ELF-1 (cell line): Measurements from ENCODE around the gene NTM.

Source experiments
- DNase-seq: peaks from one replicate; pipeline ENCODE4 v3.0.0-alpha.2; 2016; ENCODE audit warnings: low read depth, low spot score

The NTM gene

GRCh38 chr11:131642756-131643531 lies 272.5 kb downstream of the NTM start:
- no peak for DNase-seq

- DNase-seq, result no peak
Measured at GRCh38 chr11:131644204-131644795, 273.9 kb downstream of the NTM start.

GRCh38 chr11:131645237-131645636 lies 274.8 kb downstream of the NTM start:
- no peak for DNase-seq

DNA sequence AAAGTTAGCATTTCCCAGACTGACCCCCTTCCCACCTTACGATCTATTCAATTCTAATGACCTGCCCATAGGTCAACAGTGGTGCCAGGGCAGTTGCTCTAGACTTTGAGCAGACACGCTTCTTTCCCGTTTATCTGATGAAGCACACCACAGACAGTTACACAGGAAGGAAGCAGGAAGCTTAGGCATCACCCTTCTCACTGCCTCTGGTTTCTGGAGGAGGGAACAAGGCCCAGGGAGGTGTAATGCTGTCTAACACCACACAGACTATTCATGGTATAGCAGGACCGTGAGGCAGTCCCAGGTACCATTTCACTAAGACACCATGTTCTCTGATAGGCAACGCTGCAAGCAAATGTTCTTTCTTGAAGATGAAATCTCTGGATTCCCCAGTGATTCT lies 279.4 kb downstream of the NTM start:
- DNase-seq, result no peak

- no peak for DNase-seq
Measured at GRCh38 chr11:131652231-131652630, 281.8 kb downstream of the NTM start.

GRCh38 chr11:131653260-131653659 lies 282.8 kb downstream of the NTM start:
- peak; percentile 56 for DNase-seq

DNA sequence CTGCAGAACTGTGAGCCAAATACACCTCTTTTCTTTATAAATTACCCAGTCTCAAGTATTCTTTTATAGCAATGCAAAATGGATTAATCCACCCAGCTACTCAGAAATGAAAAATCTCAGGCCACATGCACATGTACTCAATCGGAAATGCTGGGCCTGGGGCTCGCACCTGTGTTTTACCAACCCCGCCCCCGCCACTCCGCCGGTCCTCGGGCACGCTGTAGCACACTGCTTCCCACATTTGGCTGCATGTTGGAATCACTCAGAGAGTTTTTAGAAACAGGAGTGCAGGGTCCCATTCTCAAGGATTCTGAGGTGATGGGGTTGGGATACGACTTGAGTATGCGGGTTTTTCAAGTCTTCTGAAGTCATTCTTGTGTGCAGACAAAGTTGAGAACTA lies 284.4 kb downstream of the NTM start:
- DNase-seq, result no peak

- DNase-seq, result peak; percentile 83
Measured at GRCh38 chr11:131656179-131656838, 285.9 kb downstream of the NTM start.

DNA sequence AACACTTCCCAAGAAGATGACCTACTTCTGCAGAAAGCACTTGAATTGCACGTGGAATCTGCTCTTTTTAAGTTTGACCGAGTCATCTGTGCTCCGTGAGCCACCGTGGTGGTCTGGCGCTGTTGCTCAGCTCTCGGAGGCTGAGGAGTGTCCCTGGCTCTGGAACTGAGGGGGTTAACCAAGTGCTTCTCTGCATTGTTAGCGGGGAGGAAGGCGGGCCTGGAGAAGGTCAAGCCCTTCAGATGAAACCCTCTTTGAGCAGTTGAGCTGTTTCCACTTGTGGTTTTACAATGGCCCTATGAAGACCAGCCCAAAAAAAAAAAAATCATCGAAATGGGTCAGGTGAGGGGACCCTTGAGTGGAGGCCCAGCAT lies 286.4 kb downstream of the NTM start:
- peak; percentile 73 for DNase-seq

DNA sequence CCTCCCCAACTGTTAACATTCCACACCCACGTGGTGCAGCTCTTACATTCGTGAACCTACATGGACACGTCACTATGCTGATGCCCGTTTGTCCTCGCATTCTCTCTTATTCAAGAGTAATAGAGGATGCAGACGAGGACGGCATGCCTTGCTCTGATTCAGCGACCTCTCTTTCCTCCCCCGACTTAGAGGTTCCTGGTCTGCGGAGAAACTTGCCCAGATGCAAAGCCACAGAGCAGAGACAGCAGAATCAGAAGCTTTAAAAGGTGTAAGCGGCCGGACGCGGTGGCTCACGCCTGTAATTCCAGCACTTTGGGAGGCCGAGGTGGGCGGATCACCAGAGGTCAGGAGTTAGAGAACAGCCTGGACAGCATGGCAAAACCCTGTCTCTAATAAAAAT lies 288.0 kb downstream of the NTM start:
- no peak for DNase-seq

- DNase-seq, result no peak
Measured at GRCh38 chr11:131658952-131659351, 288.5 kb downstream of the NTM start.

GRCh38 chr11:131659931-131660330 lies 289.5 kb downstream of the NTM start:
- DNase-seq, result no peak

GRCh38 chr11:131661132-131661531 lies 290.7 kb downstream of the NTM start:
- no peak for DNase-seq

- DNase-seq, result no peak
Measured at GRCh38 chr11:131662317-131662972, 292.0 kb downstream of the NTM start.

DNA sequence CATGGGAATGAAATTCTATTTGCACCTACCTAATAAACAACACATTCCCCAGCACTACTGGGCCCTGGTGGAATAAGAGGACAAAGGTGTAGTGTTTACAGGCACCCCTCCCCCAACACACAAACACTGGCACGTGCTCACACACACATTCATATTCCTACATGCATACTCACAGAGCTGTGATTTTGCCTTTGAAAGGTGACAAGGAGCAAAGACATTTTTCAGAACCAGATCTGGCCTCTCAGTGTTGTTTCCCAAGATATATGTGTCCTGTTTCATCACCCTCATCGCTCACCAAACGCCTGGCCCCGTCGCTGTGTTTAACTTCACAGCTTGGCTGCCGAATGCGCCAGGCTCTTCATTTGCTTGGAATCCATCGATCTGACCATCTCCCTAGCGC lies 292.6 kb downstream of the NTM start:
- DNase-seq, result no peak

GRCh38 chr11:131663405-131664200 lies 293.2 kb downstream of the NTM start:
- DNase-seq, result no peak

DNA sequence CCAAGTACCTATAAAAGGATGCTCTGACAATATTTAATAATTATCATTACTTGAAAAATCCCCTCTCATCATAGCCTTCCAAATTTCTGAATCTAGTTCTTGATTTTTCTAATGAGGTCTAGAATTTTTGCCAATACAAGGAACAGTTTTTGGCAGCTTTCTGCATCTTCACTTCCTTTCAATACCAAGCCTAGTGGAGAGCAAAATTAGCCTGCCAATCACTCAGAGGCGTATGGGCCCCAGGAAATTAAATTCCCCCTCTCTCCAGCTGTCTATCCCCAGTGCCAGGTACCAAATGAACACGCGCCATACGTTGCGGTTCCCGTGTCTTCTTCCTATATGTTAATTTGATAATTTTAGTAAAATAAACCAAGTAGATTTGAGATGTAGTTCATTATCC lies 293.9 kb downstream of the NTM start:
- DNase-seq, result no peak

DNA sequence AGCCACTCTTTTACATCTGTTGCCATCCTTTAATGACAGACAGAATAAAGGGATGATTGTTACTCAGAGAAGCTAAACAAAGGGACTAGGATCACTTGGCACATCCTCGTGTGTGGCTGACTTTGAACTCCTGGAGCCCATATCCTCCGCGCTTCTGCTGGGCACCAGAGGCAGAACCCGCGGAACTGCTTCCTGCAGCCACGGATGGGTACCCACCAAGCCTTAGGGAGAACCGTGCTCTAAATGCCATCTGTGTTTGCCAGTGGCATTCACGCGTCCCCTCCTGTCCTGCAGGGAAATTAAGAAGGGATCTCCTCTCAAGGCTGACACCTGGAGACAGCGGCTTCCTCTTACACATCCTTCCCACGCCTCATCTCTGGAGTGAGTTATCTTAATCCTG lies 294.4 kb downstream of the NTM start:
- DNase-seq, result no peak

DNA sequence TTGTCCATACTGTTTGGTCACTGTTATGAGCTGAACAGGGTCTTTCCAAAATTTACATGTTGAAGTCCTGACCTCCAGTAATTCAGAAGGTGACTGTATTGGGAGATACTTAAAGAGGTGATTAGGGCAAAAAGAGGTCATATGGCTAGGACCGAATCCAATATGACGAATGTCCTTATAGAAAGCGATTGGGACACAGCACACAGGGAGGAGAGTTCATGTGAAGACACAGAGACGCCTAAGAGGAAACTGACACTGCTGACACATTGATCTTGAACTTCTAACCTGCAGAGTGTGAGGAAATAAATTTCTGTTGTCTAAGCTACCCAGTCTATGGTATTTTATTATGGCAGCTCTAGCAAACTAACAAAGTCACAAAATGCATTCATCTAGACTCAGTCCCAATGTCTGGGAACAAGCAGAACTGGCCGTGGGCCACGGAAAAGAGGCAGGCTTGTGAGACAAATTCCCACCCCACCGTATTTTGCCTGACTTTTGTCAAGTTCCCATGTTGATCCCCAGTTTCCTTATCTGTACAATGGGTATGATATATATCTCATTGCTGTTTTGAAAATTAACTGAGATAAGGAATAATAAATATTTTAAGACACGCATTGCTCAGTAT lies 295.0 kb downstream of the NTM start:
- DNase-seq, result no peak

DNA sequence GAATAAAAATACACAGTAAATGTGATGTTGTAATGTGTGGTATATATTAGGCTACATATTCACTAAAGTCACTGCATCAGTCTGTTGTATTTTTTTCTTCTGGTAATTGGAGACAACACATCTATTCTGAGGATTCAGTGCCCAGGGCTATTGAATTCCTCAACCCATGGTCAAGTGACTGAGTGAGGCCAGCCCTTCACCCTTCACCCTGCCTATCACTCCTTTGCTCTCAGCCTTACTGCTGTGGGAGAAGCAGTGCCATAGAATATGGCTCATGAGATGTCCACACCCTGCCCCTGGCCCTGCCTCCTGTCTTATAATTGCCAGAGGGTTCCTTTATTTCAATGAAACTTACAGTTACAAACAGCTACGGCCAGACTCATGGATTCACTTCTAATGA lies 295.6 kb downstream of the NTM start:
- no peak for DNase-seq

- DNase-seq, result no peak
Measured at GRCh38 chr11:131666617-131667016, 296.2 kb downstream of the NTM start.
